Measurements from ENCODE around the gene TLDC2. TPM values are rescaled to one million over a fixed set of nuclear protein-coding genes. Genes with fewer than 3 reads are reported as not detected.

The TLDC2 gene
- total and polyA plus RNA-seq, 2 experiments from 2014 or later, result 0.24 to 0.32 TPM

- Histone ChIP-seq H3K9me2 (ENCODE audit: insufficient read depth) (no peaks in the 10 kb centered on the region), H3K36me3 (ENCODE audit: low read depth) (no peaks in the 10 kb centered on the region), H3K27ac (no peak overlapping the region), H3F3A (ENCODE audit: insufficient read depth) (no peaks in the 10 kb centered on the region), H3K9me3 (ENCODE audit: low read depth) (no peaks in the 10 kb centered on the region), H2AFZ (no peak overlapping the region), H3K27me3 (replicated peaks; ENCODE audit: insufficient read depth) (no peaks in the 10 kb centered on the region), H3K4me2 (ENCODE audit: unreplicated experiment) (no peak overlapping the region), H3K4me3 (no peak overlapping the region), H4K20me1 (ENCODE audit: insufficient read depth) (no peaks in the 10 kb centered on the region), H3K79me2 (ENCODE audit: insufficient read depth) (no peaks in the 10 kb centered on the region), H3K9ac (no peak overlapping the region), H3K4me1 (ENCODE audit: insufficient read depth) (no peaks in the 10 kb centered on the region)
- WGBS, 2 experiments (ENCODE audit: low coverage in 1 of 2, low lambda C conversion rate in 2 of 2, missing lambda C conversion rate in 2 of 2), result 96% methylated on average over 6 of the region's 6 CpGs
- TF ChIP-seq EZH2 (IDR thresholded peaks at IDR 0.05; ENCODE audit: insufficient read depth, poor library complexity, severe bottlenecking) (no peak), EZH2phosphoT487 (IDR thresholded peaks at IDR 0.05; ENCODE audit: insufficient read depth, low read depth) (no peak)
- DNase-seq, result no peak
- in situ Hi-C loops (cut with MboI), result no loop called here
Measured at GRCh38 chr20:36917240-36917639, 41.3 kb downstream of the TLDC2 start.

- Histone ChIP-seq H3K79me2 (ENCODE audit: insufficient read depth) (no peaks in the 10 kb centered on the region), H3K4me2 (ENCODE audit: unreplicated experiment) (no peak overlapping the region), H3K4me3 (no peak overlapping the region), H4K20me1 (ENCODE audit: insufficient read depth) (no peaks in the 10 kb centered on the region), H3K4me1 (ENCODE audit: insufficient read depth) (no peaks in the 10 kb centered on the region), H3F3A (ENCODE audit: insufficient read depth) (no peaks in the 10 kb centered on the region), H3K27ac (no peak overlapping the region), H2AFZ (no peak overlapping the region), H3K36me3 (ENCODE audit: low read depth) (no peaks in the 10 kb centered on the region), H3K9ac (no peak overlapping the region), H3K9me2 (ENCODE audit: insufficient read depth) (no peaks in the 10 kb centered on the region), H3K27me3 (replicated peaks; ENCODE audit: insufficient read depth) (no peaks in the 10 kb centered on the region), H3K9me3 (ENCODE audit: low read depth) (no peaks in the 10 kb centered on the region)
- DNase-seq, result peak; percentile 7
- in situ Hi-C loops (cut with MboI), result no loop called here
- TF ChIP-seq EZH2phosphoT487 (IDR thresholded peaks at IDR 0.05; ENCODE audit: insufficient read depth, low read depth) (no peak), EZH2 (IDR thresholded peaks at IDR 0.05; ENCODE audit: insufficient read depth, poor library complexity, severe bottlenecking) (no peak)
Measured at GRCh38 chr20:36917943-36918342, 42.0 kb downstream of the TLDC2 start.

- DNase-seq, result peak; percentile 72
- in situ Hi-C loops (cut with MboI), result no loop called here
- H3K4me3 ChIP-seq, result no peak overlapping the region
- H3K9ac ChIP-seq, result no peak overlapping the region
- no peak overlapping the region for H2AFZ ChIP-seq
- no peaks in the 10 kb centered on the region for H3K9me2 ChIP-seq (ENCODE audit: insufficient read depth)
- no peaks in the 10 kb centered on the region for H3F3A ChIP-seq (ENCODE audit: insufficient read depth)
- H3K27ac ChIP-seq, result no peak overlapping the region
- H3K27me3 ChIP-seq (replicated peaks; ENCODE audit: insufficient read depth), result no peaks in the 10 kb centered on the region
- WGBS, 2 experiments (ENCODE audit: low coverage in 1 of 2, low lambda C conversion rate in 2 of 2, missing lambda C conversion rate in 2 of 2), result 0 to 5% methylated on average over 2 of the region's 2 CpGs
- no peaks in the 10 kb centered on the region for H3K36me3 ChIP-seq (ENCODE audit: low read depth)
- no peaks in the 10 kb centered on the region for H3K4me1 ChIP-seq (ENCODE audit: insufficient read depth)
- H3K79me2 ChIP-seq (ENCODE audit: insufficient read depth), result no peaks in the 10 kb centered on the region
- no peaks in the 10 kb centered on the region for H3K9me3 ChIP-seq (ENCODE audit: low read depth)
- no peak for TF ChIP-seq EZH2phosphoT487 (IDR thresholded peaks at IDR 0.05; ENCODE audit: insufficient read depth, low read depth)
- no peak for TF ChIP-seq EZH2 (IDR thresholded peaks at IDR 0.05; ENCODE audit: insufficient read depth, poor library complexity, severe bottlenecking)
- no peak overlapping the region for H3K4me2 ChIP-seq (ENCODE audit: unreplicated experiment)
- no peaks in the 10 kb centered on the region for H4K20me1 ChIP-seq (ENCODE audit: insufficient read depth)
Measured at GRCh38 chr20:36919715-36920333, 43.9 kb downstream of the TLDC2 start.

GRCh38 chr20:36920334-36920730 lies 44.4 kb downstream of the TLDC2 start:
- DNase-seq, result no peak
- H3K79me2 ChIP-seq (ENCODE audit: insufficient read depth), result no peaks in the 10 kb centered on the region
- H3K9me3 ChIP-seq (ENCODE audit: low read depth), result no peaks in the 10 kb centered on the region
- 84 to 85% methylated on average over 8 of the region's 8 CpGs for WGBS, 2 experiments (ENCODE audit: low coverage in 1 of 2, low lambda C conversion rate in 2 of 2, missing lambda C conversion rate in 2 of 2)
- H2AFZ ChIP-seq, result no peak overlapping the region
- no peaks in the 10 kb centered on the region for H3K27me3 ChIP-seq (replicated peaks; ENCODE audit: insufficient read depth)
- no peak overlapping the region for H3K27ac ChIP-seq
- H3K36me3 ChIP-seq (ENCODE audit: low read depth), result no peaks in the 10 kb centered on the region
- no peaks in the 10 kb centered on the region for H3F3A ChIP-seq (ENCODE audit: insufficient read depth)
- H3K4me2 ChIP-seq (ENCODE audit: unreplicated experiment), result no peak overlapping the region
- in situ Hi-C loops (cut with MboI), result no loop called here
- no peaks in the 10 kb centered on the region for H4K20me1 ChIP-seq (ENCODE audit: insufficient read depth)
- no peaks in the 10 kb centered on the region for H3K4me1 ChIP-seq (ENCODE audit: insufficient read depth)
- TF ChIP-seq EZH2phosphoT487 (IDR thresholded peaks at IDR 0.05; ENCODE audit: insufficient read depth, low read depth), result no peak
- TF ChIP-seq EZH2 (IDR thresholded peaks at IDR 0.05; ENCODE audit: insufficient read depth, poor library complexity, severe bottlenecking), result no peak
- no peak overlapping the region for H3K4me3 ChIP-seq
- no peak overlapping the region for H3K9ac ChIP-seq
- no peaks in the 10 kb centered on the region for H3K9me2 ChIP-seq (ENCODE audit: insufficient read depth)

Data from GM23248 (cell line).